Measurements from ENCODE around the gene ZDHHC1.

ZDHHC1 gene

DNA sequence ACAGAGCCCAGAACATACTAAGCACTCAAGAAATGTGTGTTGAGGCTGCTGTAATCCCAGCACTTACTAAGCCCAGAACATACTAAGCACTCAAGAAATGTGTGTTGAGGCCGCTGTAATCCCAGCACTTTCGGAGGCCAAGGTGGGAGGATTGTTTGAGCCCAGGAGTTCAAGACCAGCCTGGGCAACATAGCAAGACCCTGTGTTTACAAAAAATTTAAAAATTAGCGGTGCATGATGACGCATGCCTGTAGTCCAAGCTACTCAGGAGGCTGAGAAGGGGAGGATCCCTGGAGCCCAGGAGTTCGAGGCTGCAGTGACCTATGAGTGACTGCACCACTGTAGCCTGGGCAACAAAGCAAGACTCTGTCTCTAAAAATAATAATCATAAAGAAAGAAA is 6.7 kb upstream of the ZDHHC1 start:
- DNase-seq (ENCODE audit: low read depth in 1 of 2, low spot score in 1 of 2) = no peak
- no peak overlapping the region for H3K4me3 ChIP-seq (replicated peaks; ENCODE audit: insufficient read depth, low read length)
- no peak overlapping the region for H3K27ac ChIP-seq (replicated peaks)
- TF ChIP-seq SPI1 (IDR thresholded peaks at IDR 0.05; ENCODE audit: borderline replicate concordance, low read depth) (no peak), POLR2AphosphoS5 (IDR thresholded peaks at IDR 0.05; ENCODE audit: low read depth) (no peak), GABPA (IDR thresholded peaks at IDR 0.05; ENCODE audit: low read depth) (no peak)
- TF ChIP-seq, protein P1, sequence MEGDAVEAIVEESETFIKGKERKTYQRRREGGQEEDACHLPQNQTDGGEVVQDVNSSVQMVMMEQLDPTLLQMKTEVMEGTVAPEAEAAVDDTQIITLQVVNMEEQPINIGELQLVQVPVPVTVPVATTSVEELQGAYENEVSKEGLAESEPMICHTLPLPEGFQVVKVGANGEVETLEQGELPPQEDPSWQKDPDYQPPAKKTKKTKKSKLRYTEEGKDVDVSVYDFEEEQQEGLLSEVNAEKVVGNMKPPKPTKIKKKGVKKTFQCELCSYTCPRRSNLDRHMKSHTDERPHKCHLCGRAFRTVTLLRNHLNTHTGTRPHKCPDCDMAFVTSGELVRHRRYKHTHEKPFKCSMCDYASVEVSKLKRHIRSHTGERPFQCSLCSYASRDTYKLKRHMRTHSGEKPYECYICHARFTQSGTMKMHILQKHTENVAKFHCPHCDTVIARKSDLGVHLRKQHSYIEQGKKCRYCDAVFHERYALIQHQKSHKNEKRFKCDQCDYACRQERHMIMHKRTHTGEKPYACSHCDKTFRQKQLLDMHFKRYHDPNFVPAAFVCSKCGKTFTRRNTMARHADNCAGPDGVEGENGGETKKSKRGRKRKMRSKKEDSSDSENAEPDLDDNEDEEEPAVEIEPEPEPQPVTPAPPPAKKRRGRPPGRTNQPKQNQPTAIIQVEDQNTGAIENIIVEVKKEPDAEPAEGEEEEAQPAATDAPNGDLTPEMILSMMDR (IDR thresholded peaks at IDR 0.05; ENCODE audit: insufficient read depth, low read length) = no peak
- TF ChIP-seq, protein P2, sequence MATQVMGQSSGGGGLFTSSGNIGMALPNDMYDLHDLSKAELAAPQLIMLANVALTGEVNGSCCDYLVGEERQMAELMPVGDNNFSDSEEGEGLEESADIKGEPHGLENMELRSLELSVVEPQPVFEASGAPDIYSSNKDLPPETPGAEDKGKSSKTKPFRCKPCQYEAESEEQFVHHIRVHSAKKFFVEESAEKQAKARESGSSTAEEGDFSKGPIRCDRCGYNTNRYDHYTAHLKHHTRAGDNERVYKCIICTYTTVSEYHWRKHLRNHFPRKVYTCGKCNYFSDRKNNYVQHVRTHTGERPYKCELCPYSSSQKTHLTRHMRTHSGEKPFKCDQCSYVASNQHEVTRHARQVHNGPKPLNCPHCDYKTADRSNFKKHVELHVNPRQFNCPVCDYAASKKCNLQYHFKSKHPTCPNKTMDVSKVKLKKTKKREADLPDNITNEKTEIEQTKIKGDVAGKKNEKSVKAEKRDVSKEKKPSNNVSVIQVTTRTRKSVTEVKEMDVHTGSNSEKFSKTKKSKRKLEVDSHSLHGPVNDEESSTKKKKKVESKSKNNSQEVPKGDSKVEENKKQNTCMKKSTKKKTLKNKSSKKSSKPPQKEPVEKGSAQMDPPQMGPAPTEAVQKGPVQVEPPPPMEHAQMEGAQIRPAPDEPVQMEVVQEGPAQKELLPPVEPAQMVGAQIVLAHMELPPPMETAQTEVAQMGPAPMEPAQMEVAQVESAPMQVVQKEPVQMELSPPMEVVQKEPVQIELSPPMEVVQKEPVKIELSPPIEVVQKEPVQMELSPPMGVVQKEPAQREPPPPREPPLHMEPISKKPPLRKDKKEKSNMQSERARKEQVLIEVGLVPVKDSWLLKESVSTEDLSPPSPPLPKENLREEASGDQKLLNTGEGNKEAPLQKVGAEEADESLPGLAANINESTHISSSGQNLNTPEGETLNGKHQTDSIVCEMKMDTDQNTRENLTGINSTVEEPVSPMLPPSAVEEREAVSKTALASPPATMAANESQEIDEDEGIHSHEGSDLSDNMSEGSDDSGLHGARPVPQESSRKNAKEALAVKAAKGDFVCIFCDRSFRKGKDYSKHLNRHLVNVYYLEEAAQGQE (IDR thresholded peaks at IDR 0.05; ENCODE audit: insufficient replicate concordance, low read depth) = no peak
- peaks cover 8% of the 10 kb centered on the region for H3K27me3 ChIP-seq (ENCODE audit: insufficient read depth, poor library complexity, severe bottlenecking)

DNA sequence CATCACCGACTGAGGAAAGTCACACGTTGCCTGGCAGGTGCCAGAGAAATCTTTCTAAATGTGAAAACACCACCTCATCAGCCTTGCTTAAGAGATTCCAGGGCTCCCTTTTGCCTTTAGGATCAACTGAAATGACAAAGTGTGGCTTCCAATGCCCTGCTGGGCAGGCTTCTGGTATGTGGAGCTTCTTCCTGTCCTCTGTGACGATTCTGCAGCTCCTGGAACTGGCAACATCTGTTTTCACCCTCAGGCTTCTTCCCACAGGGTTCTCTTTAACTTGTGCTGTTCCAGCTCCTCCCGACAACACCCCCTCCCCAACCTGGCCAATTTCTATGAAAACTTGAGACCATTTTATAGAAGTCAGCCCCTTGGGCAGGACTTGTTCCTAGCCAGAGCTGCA is 4.8 kb upstream of the ZDHHC1 start:
- H3K27me3 ChIP-seq (ENCODE audit: insufficient read depth, poor library complexity, severe bottlenecking) = peaks cover 20% of the 10 kb centered on the region
- DNase-seq (ENCODE audit: low read depth in 1 of 2, low spot score in 1 of 2) = no peak
- no peak for TF ChIP-seq GABPA (IDR thresholded peaks at IDR 0.05; ENCODE audit: low read depth)
- TF ChIP-seq SPI1 (IDR thresholded peaks at IDR 0.05; ENCODE audit: borderline replicate concordance, low read depth) = no peak
- TF ChIP-seq, protein P1 (IDR thresholded peaks at IDR 0.05; ENCODE audit: insufficient read depth, low read length) = no peak
- no peak overlapping the region for H3K4me3 ChIP-seq (replicated peaks; ENCODE audit: insufficient read depth, low read length)
- no peak overlapping the region for H3K27ac ChIP-seq (replicated peaks)

DNA sequence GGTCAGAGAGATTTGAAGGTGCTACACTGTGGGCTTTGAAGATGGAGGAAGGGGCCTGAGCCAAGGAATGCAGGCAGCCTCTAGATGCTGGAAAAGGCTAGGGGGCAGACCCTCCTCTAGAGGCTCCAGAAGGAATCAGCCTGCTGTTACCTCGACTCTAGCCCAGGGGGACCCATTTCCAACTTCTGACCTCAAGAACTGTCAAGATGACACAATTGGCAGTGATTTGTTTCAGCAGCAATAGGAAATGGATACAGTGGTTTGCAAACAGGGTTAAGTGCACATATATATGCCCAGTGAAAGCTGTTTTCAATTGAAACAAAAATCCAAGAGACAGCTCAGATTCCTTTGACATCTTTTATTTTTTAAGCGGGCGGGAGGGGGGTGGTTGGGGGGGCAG is 3.7 kb upstream of the ZDHHC1 start:
- no peak overlapping the region for H3K4me3 ChIP-seq (replicated peaks; ENCODE audit: insufficient read depth, low read length)
- peaks cover 16% of the 10 kb centered on the region for H3K27me3 ChIP-seq (ENCODE audit: insufficient read depth, poor library complexity, severe bottlenecking)
- no peak for TF ChIP-seq SPI1 (IDR thresholded peaks at IDR 0.05; ENCODE audit: borderline replicate concordance, low read depth)
- DNase-seq (ENCODE audit: low read depth in 1 of 2, low spot score in 1 of 2) = no peak
- H3K27ac ChIP-seq (replicated peaks) = no peak overlapping the region

DNA sequence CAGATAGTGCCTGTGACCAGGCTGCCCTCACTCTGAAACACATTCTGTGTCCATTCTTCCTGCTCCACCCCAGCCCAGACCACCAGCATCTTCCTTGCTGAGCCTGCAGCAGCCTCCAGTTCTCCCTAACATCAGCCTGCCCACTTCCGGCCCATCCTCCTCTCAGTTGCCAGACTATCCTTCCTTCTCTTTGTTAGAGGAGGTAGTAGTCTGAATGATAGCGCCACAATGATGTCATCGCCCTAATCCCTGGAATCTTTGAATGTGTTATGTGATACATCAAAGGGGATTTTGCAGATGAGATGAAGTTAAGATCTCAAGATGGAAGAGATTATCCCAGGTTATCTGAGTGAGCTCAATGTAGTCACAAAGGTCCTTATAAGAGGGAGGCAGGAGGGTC is 3.2 kb upstream of the ZDHHC1 start:
- H3K4me3 ChIP-seq (replicated peaks; ENCODE audit: insufficient read depth, low read length) = no peak overlapping the region
- no peak for DNase-seq (ENCODE audit: low read depth in 1 of 2, low spot score in 1 of 2)
- TF ChIP-seq GABPA (IDR thresholded peaks at IDR 0.05; ENCODE audit: low read depth) = no peak
- TF ChIP-seq, protein P1 (IDR thresholded peaks at IDR 0.05; ENCODE audit: insufficient read depth, low read length) = no peak
- TF ChIP-seq, protein P2 (IDR thresholded peaks at IDR 0.05; ENCODE audit: insufficient replicate concordance, low read depth) = no peak
- no peak for TF ChIP-seq POLR2AphosphoS5 (IDR thresholded peaks at IDR 0.05; ENCODE audit: low read depth)
- TF ChIP-seq SPI1 (IDR thresholded peaks at IDR 0.05; ENCODE audit: borderline replicate concordance, low read depth) = no peak
- no peak overlapping the region for H3K27ac ChIP-seq (replicated peaks)
- H3K27me3 ChIP-seq (ENCODE audit: insufficient read depth, poor library complexity, severe bottlenecking) = peaks cover 16% of the 10 kb centered on the region
